NCI-H1417 (cell line): ENCODE results near the gene MANF.
"Not testable (repeated sequence)": the region's sequence is repeated elsewhere in the genome, so short reads cannot be mapped to it uniquely, and the experiment has no call there.

Experiments used
- DNase-seq, 3 experiments: peaks; one replicate each; lab custom pipeline; 2025; lab: John Stamatoyannopoulos, UW

Gene MANF

GRCh38 chr3:51373658-51374421 lies 11.3 kb upstream of the MANF start:
- no peak for DNase-seq

GRCh38 chr3:51374456-51374855 lies 10.6 kb upstream of the MANF start:
- DNase-seq = no peak

DNA sequence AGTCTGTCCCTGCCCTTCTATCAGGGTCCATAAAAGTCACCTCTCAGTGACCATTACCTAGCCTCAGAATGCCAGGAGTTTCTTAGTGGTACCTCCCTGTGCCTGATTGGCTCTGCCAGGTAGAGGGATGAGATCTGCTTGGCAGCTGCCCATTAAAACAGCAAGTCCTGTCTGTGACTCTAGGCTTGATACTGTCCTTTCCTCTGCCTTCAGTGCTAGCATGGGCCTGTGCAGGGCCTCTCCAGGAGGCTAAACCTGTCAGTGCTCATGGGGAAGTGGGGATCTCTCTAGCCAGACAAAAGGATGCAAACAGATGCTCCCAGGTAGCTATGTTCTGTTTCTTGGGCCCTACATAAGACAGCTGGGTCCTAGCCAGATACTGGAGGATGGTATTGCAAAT lies 10.0 kb upstream of the MANF start:
- DNase-seq = no peak

DNA sequence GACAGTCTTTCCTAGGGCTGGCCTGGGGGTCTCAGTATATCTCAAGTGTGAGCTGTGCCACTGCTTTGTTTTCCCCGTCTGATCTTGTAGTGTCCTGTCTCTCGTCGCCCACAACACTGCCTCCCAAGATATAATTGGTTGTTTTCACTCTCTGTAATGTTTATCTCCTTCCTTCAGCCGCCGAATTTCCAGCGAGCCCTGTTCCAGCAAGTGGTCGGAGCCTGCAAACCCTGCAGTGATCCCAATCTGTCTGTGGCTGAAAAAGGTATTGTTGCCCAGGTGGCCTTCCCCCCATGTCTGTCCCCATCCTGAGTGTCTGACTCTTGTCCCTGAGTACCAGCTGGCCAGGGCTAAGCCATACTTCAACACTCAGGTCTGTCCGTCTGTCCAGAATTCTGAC lies 9.5 kb upstream of the MANF start:
- no peak for DNase-seq

- no peak for DNase-seq
Measured at GRCh38 chr3:51378065-51378464, 7.0 kb upstream of the MANF start.

- DNase-seq = no peak
Measured at GRCh38 chr3:51378726-51379125, 6.4 kb upstream of the MANF start.

- no peak for DNase-seq
Measured at GRCh38 chr3:51379301-51379700, 5.8 kb upstream of the MANF start.

- no peak for DNase-seq
Measured at GRCh38 chr3:51379746-51380455, 5.2 kb upstream of the MANF start.

DNA sequence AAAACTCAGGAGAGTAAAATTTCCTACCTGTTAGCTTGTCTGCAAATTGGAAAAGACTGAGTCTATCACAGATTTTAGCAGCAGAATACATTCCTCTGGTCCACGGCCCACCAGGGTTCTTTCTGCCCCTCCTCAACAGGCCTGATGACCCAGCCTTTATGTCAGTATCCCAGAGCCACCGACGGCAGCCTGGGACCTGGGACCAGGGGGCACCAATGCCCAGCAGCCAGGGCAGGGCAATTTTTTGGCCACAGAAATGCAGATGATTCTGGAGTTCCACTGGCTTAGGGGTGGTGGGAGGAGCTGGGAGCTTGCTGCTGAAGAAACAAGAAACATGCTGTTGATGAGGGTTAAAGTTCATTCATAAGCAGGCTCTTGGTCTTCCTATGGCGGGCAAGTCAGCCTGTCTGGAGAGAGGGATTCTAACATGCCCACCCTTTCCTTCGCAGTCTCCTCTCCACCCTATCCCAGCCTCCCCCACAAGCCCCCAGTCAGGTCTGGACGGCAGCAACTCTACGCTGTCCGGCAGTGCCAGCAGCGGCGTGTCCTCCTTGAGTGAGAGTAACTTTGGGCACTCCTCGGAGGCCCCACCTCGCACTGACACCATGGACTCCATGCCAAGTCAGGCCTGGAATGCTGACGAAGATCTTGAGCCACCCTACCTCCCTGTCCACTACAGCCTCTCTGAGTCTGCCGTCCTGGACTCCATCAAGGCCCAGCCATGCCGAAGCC lies 4.3 kb upstream of the MANF start:
- no peak for DNase-seq

DNA sequence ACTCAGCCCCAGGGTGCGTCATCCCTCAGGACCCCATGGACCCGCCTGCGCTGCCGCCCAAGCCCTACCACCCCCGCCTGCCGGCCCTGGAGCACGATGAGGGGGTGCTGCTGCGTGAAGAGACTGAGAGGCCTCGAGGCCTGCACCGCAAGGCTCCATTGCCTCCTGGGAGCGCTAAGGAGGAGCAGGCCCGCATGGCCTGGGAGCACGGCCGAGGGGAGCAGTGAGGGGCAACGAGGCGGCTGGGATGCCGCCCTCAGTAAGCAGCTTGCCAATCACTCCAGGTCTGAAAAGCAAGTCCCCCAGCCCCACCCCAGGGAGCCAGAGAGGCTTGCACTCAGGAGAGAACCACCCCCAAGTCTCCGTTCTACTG lies 3.8 kb upstream of the MANF start:
- DNase-seq = no peak

- DNase-seq = no peak
Measured at GRCh38 chr3:51382076-51382745, 2.9 kb upstream of the MANF start.

- DNase-seq = no peak
Measured at GRCh38 chr3:51382947-51383578, 2.0 kb upstream of the MANF start.

GRCh38 chr3:51384055-51384725 lies 901 bp upstream of the MANF start:
- DNase-seq = peak in 1 of 3 experiments; percentile 51

DNA sequence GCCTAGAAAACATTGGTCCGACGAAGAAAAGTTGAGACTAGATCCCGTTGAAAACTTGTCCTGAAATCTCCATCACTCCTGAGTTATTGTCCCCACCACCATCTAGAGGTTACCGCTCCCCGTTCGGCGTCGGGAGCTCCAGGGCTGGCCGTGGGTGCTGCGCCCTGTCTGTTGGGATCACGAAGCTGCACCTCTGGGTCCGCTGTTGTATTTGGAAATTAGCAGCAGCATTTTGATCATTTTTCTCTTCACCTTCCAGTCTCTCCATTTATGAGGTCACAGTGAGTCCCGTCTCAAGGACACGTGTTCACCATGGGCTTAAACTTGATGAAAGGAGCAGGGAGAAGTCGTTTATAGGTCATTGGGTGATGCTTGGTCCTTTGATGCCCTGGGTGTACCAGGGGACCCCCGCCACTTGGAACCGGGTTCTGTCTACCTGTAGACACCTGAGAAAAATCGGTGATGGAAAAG lies 565 bp downstream of the MANF start:
- DNase-seq = peak in 1 of 3 experiments; percentile 33

DNA sequence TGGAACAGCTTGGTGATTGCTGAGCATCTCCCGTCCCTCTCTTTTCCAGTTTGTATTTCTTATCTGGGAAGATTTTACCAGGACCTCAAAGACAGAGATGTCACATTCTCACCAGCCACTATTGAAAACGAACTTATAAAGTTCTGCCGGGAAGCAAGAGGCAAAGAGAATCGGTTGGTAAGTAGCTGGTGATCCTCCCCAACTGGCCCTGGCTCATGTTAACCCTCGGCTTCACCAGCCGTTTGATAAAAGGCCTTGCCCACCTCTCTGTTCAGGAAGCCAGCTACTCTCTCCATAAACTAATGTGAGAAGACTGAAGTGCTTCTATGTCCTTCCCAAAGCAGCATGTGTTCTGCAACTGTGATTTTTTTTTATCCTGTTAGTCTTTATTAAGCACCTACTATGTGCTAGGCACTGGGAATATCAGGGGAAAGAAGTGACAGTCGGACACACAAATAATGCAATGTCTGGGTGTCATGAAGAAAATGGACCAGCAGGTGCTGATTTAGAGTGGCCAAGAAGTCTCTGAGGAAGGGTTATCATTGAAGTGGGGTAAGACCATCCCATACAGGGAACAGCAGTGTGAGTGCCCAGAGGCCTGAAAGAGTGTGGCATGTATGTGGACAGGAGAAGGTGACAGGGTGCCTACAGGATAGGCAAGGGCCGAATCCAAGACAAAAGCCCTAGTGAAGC lies 1.2 kb downstream of the MANF start:
- no peak for DNase-seq

DNA sequence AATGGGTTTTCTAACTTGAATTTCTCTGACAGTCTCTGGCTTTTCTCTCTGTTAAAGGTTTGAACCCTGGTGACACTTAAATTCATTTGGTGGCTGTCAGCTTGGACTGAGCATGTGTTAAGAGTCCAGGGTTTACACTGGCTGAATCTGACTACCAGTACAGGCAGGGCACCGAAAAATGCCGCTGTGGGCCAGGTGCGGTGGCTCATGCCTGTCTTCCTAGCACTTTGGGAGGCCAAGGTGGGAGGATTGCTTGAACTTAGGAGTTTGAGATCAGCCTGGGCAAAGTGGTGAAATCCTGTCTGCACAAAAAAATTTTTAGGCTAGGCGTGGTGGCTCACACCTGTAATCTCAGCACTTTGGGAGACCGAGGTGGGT lies 1.8 kb downstream of the MANF start:
- DNase-seq = no peak

DNA sequence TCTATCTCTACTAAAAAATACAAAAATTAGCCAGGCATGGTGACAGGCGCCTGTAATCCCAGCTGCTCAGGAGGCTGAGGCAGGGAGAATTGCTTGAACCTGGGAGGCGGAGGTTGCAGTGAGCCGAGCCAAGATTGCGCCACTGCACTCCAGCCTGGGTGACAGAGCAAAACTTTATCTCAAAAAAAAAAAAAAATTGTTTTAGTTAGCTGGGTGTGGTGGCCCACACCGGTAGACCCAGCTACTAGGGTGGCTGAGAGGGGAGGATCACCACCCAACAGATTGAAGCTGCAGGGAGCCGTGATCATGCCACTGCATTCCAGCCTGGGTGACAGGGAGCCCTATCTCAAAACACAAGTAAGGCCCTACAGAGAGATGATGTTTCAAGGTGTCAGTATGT lies 2.2 kb downstream of the MANF start:
- not testable (repeated sequence) for DNase-seq

DNA sequence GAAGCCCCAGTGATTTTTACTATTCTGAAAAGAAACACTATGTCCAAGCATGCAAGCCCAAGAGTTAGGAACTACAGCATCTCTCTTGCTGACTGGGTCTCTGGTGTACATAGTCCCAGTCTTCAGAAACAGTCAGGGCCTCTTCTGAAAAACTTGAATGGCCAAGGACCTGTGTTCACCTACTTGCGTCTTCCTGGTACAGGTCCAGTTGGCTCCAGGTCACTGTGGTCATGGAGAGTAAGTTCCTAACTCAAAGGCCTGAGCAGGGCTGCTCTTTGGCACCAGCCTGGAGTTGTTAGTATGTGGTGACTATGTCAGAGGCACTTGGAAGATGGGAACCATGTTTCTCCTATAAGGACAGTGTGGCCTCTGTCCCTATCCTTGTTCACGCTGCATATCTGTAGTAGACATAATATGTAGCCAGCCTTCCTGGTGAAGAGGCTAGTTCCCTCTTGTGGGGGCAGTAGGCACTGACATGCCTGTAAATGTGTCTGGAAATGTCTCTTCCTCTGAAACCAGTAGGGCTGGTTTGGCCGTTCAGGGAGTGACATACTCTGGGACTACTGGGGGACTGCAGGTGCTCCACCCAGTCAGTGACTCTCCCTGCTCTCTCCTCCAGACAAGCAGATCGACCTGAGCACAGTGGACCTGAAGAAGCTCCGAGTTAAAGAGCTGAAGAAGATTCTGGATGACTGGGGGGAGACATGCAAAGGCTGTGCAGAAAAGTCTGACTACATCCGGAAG lies 3.4 kb downstream of the MANF start:
- DNase-seq = peak in 1 of 3 experiments; percentile 4

GRCh38 chr3:51389423-51390183 lies 4.5 kb downstream of the MANF start:
- peak; percentile 4 to 47 (median 23) for DNase-seq
